Daoy (cell line): ENCODE data around the gene DOCK11. TPM values are rescaled to one million over a fixed set of nuclear protein-coding genes. Genes with fewer than 3 reads are reported as not detected.
A peak's percentile ranks its signal among the peaks of the same experiment; 100 is the strongest.

Source experiments
- DNase-seq: peaks from one replicate; pipeline ENCODE4 v3.0.0-alpha.2; 2015; ENCODE audit warnings: low read depth
- total RNA-seq: library from RNA; depleted of rRNA; stranded (reverse); fragments of >200 nt; shearing (Covaris generic); gene quantifications from 2 replicates; pipeline ENCODE4 v1.2.3, GENCODE V29; 2014

Gene DOCK11
- total RNA-seq, 1 experiment from 2014 or later = 5.1 TPM

DNA sequence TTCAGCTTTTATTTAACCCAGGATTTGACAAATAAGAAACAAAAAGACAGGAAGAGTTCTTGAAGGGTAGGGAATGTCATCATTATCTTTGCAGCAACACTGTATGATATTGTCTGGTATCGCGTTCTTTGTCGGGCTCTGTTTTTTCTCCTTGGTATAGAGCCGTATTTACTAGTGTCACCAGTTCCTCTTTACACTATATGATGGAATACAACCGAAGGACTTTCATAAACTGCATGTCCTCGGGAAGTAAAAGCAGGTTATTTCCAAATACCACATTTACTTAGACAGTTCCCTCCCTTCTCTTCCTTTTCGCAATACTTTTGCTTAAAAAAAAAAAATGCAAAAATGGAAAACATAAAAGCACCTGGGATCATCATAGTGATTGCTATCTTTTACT is 135.2 kb downstream of the DOCK11 start:
- no peak for DNase-seq

GRCh38 chrX:118631586-118631985 is 136.0 kb downstream of the DOCK11 start:
- no peak for DNase-seq

DNA sequence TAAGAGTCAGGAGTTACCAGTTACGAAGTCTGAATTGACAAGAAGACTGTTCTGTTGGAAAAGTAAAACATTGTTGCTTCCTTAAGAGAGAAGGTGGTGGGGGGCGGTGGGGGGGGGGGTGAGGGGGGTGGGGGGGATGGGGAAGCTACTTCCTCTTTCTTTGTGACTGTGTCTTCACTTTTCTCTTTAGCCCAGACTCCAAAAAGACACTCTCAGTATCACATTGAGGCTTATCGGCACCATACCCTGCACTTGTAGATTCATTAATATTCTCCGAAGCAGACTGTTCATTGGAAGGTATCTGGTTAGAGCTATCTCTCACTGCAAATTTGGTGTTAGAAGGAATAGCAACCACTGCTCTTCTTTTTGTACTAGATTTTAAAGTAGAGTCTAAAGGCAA is 137.2 kb downstream of the DOCK11 start:
- DNase-seq = no peak

DNA sequence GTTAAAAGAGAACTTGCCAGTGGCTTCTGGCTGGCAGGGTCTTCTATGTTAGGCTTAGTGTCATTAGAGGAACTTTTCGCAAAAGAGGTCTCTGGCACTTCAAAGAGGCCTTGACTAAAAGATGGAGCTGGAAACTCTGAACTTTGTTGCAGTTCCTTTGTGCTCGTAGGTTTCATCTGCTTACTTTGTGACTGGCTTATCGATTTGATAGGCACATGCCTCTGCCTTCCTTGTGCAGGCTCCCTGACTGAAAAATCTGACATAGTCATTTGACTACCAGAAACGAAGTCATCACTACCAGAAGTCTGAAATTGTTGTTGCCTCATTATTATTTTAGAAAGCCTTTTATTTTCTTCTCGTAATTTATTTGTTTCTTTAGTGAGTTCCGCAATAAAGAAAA is 137.9 kb downstream of the DOCK11 start:
- DNase-seq = no peak

DNA sequence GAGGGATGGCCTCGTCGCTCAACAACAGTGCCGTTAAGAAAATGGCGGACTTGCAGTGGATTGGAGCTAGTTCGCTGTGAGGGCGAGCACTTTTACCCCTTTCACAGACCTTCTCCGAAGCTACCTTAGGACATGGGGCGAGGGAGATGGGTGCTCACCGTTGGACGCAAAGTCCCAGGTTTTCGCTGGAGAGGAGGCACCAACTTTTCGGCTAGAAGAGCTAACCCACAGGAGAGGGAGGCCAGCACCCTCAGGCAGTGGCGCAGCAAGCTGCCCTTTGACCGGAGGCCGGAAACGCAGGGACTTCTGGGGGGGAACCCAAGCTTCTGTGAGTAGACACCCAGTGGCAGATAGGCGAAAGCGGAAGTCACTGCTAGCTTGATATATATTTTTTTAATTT is 138.7 kb downstream of the DOCK11 start:
- no peak for DNase-seq

GRCh38 chrX:118637997-118638396 is 142.4 kb downstream of the DOCK11 start:
- DNase-seq = no peak

DNA sequence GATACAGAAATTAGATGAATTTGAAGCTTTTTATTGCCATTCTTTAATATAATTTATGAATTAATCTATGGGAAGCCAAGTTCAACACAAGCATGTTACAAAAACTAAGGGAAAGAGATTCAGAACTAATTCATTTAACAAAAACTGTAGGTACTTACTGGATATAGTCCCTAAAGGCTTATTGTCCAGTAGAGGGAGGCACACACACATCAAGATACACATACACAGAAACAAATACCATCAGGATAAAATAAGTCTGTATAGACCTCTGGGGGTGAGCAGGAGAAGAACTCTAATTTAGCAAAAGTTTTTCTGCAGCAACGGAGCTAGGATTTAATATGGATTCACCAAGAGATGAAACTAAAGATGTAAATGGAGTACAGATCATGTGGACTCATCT is 148.8 kb downstream of the DOCK11 start:
- peak; percentile 14 for DNase-seq

- DNase-seq = no peak
Observed at GRCh38 chrX:118652717-118653116, 157.1 kb downstream of the DOCK11 start.

DNA sequence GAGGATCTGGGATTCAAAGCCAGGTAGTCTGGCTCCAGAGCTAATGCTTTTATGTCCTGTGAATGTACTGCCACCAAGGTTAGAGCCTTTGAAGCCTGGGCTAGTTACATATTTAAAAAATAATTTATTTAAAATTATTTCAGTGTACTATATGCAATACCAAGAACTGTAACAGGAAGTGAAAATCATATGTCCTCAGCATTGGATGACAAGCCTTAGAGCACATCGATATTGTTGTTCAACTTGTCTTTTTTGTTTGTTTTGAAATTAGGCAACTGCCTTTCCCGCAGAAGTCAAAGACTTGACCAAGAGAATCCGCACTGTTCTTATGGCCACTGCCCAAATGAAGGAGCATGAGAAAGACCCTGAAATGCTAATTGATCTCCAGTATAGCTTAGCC is 158.7 kb downstream of the DOCK11 start:
- DNase-seq = no peak

DNA sequence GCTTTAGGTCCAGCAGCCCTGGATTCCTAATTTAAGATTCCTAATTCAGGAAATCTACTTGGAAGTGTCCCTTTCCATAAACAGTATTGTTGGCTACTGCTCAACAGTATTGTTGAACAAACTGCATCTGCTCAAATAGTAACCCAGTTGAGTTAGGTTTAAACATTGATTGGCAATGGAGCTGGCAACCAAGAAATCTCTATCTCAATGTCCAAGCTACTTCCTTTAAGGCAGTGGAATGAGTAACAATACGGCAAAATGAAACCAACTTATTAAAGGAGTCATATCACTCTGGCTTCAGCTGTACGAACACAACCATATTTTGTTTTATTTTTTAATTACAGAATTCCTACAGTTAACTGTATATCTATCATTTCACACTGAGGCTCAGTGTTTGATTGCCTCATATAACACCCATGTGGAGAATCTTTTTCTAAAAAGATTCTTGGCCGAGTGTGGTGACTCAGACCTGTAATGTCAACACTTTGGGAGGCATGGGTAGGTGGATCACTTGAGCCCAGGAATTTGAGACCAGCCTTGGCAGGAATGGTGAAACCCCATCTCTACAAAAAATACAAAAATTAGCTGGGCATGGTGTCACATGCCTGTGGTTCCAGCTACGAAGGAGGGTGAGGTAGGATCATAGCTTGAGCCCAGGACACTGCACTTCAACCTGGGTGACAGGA is 160.1 kb downstream of the DOCK11 start:
- DNase-seq = peak; percentile 64

- no peak for DNase-seq
Observed at GRCh38 chrX:118657413-118657812, 161.8 kb downstream of the DOCK11 start.

DNA sequence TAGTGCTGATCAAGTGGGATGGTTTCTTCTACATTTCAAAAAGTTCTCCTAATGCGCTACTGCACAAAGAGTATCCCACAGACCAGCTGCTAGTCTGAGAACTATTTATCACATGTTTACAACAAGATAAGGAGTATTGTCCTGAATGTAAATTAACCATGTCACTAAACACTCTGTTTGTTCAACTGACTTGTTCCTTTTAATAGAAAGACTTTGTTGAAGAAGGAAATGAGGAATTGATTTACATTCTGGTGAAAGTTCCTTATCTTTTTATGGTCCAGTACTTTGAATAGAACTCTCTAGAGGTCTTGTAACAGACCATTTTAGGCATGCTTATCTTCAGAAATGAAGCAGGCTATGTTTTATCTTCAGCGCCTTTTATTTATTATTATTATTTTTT is 164.5 kb downstream of the DOCK11 start:
- DNase-seq = no peak

GRCh38 chrX:118665204-118665603 is 169.6 kb downstream of the DOCK11 start:
- DNase-seq = no peak

GRCh38 chrX:118666521-118666920 is 170.9 kb downstream of the DOCK11 start:
- DNase-seq = no peak

GRCh38 chrX:118669435-118669834 is 173.8 kb downstream of the DOCK11 start:
- no peak for DNase-seq

DNA sequence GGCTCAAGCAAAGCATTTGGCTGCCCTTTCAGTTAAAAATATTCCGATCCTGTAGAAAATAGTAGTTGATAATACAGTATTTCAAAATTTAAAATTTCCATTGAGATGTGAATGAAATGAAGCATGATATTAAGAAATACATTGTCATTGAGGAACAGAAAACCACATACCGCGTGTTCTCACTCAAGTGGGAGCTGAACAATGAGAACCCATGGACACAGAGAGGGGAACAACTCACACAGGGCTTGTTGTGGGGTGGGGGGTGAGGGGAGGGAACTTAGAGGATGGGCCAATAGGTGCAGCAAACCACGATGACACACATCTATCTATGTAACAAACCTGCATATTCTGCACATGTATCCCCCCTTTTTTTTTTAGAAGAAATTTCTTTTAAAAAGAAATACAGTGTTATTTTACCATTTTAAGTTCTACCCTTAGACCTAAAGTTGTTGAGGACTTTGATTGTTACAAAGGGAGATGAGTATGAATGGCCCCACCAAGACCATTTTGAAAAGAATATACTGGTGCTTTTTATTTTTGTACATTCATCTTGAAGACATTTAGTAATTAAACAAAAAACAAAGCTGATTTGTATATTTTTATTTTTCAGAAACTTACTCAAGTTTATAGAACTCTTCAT is 179.8 kb downstream of the DOCK11 start:
- DNase-seq = no peak

GRCh38 chrX:118675966-118676349 is 180.3 kb downstream of the DOCK11 start:
- DNase-seq = no peak

GRCh38 chrX:118677318-118677717 is 181.7 kb downstream of the DOCK11 start:
- DNase-seq = no peak

DNA sequence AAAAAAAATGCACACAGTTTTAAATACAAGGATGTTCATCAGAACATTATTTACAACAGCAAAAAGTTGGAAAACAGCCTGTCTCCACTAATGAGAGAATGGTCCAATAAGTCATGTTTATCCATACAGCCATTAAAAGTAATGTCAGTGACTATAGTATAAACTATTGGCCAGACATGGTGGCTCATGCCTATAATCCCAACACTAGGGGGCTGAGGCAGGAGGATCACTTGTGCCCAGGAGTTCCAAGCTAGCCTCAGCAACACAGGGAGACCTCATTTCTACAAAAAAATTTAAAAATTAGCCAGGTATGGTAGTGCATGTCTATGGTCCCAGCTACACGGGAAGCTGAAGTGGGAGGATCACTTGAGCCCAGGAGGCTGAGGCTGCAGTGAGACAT is 183.7 kb downstream of the DOCK11 start:
- DNase-seq = no peak

DNA sequence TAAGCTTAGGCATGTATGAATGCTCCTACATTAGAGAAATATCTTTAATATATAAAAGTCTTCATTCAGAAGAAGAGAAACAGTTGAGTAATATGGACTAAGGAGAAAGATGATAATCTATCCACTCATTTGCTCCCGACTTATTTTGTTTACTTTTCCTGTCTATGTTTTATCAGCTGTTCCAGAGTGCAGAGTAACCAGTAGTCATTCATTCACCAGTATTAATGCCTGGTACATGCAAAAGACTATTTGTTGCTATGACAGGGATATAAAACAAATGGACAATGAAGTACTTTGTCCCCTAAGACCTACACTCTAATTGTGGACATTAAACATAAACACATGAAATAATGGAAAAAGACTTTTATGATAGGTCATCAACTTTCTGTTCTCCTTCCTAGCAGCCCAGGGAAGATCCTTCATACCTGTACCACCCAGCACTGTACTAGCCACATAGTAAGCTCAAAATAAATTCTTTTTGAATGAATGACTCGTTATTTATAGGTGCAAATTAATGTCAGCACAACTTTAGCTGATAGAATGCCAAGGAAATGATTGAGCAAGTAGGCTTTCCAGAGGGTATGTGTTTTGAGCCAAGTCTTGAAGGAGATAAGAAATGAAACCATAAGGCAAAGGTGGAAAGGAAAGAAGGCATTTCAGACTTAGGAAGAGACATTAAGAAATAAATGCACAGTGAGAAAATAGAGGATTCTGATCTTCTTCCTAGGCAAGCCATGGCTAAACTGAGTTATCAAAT is 186.8 kb downstream of the DOCK11 start:
- DNase-seq = no peak

GRCh38 chrX:118685393-118685792 is 189.8 kb downstream of the DOCK11 start:
- no peak for DNase-seq

DNA sequence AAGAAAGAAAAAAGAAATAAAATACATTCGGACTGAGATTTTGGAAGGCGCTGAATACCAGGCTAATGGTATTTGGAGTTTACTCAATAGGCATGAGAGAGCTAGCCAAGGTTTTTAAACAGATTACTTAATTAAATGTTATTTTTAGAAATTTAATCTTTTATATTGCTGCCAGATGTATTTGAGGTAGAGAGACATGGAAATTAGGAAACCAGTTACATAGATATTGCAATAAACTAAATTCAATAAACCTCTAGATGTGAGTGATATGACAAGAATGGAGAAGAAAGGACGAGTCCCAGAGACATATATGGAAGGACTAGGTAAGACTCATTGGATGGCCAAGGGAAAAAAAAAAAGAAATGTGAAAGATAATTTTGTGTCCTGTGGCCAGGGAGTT is 193.3 kb downstream of the DOCK11 start:
- no peak for DNase-seq

DNA sequence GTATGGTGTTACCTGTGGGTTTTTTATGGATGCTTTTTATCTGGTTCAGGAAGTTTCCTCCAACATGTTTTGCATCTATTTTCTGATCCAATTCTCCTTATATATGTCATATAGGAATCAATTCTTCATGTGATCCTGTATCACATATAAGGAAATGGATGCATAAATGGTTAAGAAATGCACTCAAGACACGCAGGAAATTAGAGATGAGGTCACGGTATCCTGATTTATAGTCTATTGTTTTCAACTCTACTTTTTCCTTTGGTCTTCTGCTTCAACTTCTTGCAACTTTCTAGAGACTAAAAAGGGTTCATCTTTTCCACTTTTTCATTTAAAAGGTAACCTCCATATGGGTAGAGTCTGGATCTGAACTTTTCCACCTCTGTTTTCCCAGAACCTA is 198.2 kb downstream of the DOCK11 start:
- DNase-seq = no peak
